GM19467 (cell line): ENCODE data around the gene DOCK2.
"Not testable (repeated sequence)": the region's sequence is repeated elsewhere in the genome, so short reads cannot be mapped to it uniquely, and the experiment has no call there.

ENCODE experiments used
- ATAC-seq: cut with Tn5 transposase; IDR thresholded peaks from one replicate; pipeline ENCODE4 v1.9.1; 2021; ENCODE audit warnings: mild to moderate bottlenecking, moderate library complexity; ENCODE audit not compliant: unreplicated experiment

Gene DOCK2

GRCh38 chr5:170077526-170077925, 440.5 kb downstream of the DOCK2 start:
- no peak for ATAC-seq

GRCh38 chr5:170078458-170078857, 441.4 kb downstream of the DOCK2 start:
- no peak for ATAC-seq

- no peak for ATAC-seq
Measured at GRCh38 chr5:170078931-170079330, 441.9 kb downstream of the DOCK2 start.

GRCh38 chr5:170080217-170080616, 443.1 kb downstream of the DOCK2 start:
- ATAC-seq = no peak

- ATAC-seq = no peak
Measured at GRCh38 chr5:170080786-170081445, 443.8 kb downstream of the DOCK2 start.

- ATAC-seq = no peak
Measured at GRCh38 chr5:170081616-170082015, 444.5 kb downstream of the DOCK2 start.

GRCh38 chr5:170082701-170083100, 445.6 kb downstream of the DOCK2 start:
- ATAC-seq = no peak

GRCh38 chr5:170087168-170087817, 450.2 kb downstream of the DOCK2 start:
- no peak for ATAC-seq

- ATAC-seq = no peak
Measured at GRCh38 chr5:170092455-170093101, 455.5 kb downstream of the DOCK2 start.

GRCh38 chr5:170094329-170094728, 457.3 kb downstream of the DOCK2 start:
- not testable (repeated sequence) for ATAC-seq

- ATAC-seq = no peak
Measured at GRCh38 chr5:170095646-170096045, 458.6 kb downstream of the DOCK2 start.

GRCh38 chr5:170097934-170098333, 460.9 kb downstream of the DOCK2 start:
- no peak for ATAC-seq

GRCh38 chr5:170100066-170100943, 463.2 kb downstream of the DOCK2 start:
- ATAC-seq = no peak

- no peak for ATAC-seq
Measured at GRCh38 chr5:170103447-170103846, 466.4 kb downstream of the DOCK2 start.

- no peak for ATAC-seq
Measured at GRCh38 chr5:170104299-170104698, 467.2 kb downstream of the DOCK2 start.

- no peak for ATAC-seq
Measured at GRCh38 chr5:170104710-170105109, 467.6 kb downstream of the DOCK2 start.

GRCh38 chr5:170105642-170106611, 468.9 kb downstream of the DOCK2 start, which contains the start of gene FOXI1:
TSS of gene FOXI1 (plus strand) at chr5:170105897. CDS start at chr5:170105958, 61 bp downstream.
- no peak for ATAC-seq

- no peak for ATAC-seq
Measured at GRCh38 chr5:170107674-170108073, 470.6 kb downstream of the DOCK2 start.

GRCh38 chr5:170108266-170108785, 471.3 kb downstream of the DOCK2 start:
- no peak for ATAC-seq
